ENCODE data around the gene ZNF780A.
"Not testable (repeated sequence)": the region's sequence is repeated elsewhere in the genome, so short reads cannot be mapped to it uniquely, and the experiment has no call there.

ZNF780A gene

DNA sequence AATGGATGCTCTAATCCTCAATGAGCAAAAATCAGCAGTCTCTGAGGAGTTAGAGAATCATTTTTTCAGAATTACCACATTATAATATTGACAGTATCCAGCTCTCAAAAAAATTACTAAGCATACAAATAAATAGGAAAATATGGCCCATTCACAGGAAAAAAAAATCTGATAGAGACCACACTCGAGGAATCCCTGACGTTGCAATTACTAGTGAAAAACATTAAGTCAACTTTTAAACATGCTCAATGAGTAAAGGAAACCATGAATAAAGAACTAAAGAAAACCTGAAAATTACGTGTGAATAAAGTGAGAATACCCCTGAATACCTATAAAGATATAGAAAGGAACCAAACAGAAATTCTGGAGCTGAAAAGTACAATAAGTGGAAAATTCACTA lies 38.7 kb upstream of the ZNF780A start:
- in situ Hi-C loops (cut with MboI; ENCODE audit: low pct_unique_long_range_greater_than_20kb, low sequenced_read_pairs, unreplicated experiment), result no loop called here
- DNase-seq (ENCODE audit: low spot score), result no peak
- TF ChIP-seq, protein P1, sequence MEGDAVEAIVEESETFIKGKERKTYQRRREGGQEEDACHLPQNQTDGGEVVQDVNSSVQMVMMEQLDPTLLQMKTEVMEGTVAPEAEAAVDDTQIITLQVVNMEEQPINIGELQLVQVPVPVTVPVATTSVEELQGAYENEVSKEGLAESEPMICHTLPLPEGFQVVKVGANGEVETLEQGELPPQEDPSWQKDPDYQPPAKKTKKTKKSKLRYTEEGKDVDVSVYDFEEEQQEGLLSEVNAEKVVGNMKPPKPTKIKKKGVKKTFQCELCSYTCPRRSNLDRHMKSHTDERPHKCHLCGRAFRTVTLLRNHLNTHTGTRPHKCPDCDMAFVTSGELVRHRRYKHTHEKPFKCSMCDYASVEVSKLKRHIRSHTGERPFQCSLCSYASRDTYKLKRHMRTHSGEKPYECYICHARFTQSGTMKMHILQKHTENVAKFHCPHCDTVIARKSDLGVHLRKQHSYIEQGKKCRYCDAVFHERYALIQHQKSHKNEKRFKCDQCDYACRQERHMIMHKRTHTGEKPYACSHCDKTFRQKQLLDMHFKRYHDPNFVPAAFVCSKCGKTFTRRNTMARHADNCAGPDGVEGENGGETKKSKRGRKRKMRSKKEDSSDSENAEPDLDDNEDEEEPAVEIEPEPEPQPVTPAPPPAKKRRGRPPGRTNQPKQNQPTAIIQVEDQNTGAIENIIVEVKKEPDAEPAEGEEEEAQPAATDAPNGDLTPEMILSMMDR (IDR thresholded peaks at IDR 0.05; ENCODE audit: extremely low read depth, insufficient read depth, missing control alignments), result no peak

DNA sequence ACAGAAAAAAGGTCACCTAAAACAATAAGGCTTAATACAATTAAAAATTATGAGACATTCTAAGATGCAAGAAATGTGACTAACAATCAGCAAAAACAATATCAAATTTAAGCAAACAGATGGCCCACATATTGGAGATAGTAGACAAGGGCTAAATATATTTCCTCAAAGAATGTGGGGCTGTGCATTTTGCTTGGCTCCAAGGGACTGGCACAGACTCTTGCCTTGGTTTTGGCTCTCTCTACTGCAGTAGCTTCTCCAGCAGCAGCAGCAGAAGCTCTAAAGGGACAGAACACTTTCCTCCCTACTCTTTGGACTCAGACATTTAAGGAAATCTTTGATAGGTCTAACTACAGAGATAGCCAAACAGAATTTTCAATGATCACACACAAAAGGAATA lies 38.2 kb upstream of the ZNF780A start:
- in situ Hi-C loops (cut with MboI; ENCODE audit: low pct_unique_long_range_greater_than_20kb, low sequenced_read_pairs, unreplicated experiment), result no loop called here
- no peak for DNase-seq (ENCODE audit: low spot score)
- TF ChIP-seq, protein P1 (IDR thresholded peaks at IDR 0.05; ENCODE audit: extremely low read depth, insufficient read depth, missing control alignments), result no peak

DNA sequence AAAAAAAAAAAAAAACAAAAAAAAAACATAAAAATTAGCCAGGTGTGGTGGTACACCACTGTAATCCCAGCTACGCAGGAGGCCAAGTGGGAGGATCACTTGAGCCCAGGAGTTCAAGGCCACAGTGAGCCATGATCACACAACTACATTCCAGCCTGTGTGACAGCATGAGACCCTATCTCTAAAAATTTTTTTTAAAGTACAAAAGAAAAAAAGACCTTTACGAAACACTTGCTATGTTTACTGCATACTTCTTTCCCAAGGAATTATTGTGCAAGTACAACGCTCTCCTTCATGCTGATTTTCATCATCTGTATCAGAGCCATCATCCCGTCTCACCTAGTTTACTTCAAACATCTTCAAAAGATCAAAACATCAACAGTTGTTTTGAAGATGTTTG lies 28.6 kb upstream of the ZNF780A start:
- TF ChIP-seq, protein P1 (IDR thresholded peaks at IDR 0.05; ENCODE audit: extremely low read depth, insufficient read depth, missing control alignments), result no peak
- in situ Hi-C loops (cut with MboI; ENCODE audit: low pct_unique_long_range_greater_than_20kb, low sequenced_read_pairs, unreplicated experiment), result no loop called here
- DNase-seq (ENCODE audit: low spot score), result no peak

DNA sequence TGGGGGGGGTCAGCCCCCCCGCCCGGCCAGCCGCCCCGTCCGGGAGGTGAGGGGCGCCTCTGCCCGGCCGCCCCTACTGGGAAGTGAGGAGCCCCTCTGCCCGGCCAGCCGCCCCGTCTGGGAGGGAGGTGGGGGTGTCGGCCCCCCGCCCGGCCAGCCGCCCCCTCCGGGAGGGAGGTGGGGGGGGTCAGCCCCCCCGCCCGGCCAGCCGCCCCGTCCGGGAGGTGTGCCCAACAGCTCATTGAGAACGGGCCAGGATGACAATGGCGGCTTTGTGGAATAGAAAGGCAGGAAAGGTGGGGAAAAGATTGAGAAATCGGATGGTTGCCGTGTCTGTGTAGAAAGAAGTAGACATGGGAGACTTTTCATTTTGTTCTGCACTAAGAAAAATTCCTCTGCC lies 27.9 kb upstream of the ZNF780A start:
- in situ Hi-C loops (cut with MboI; ENCODE audit: low pct_unique_long_range_greater_than_20kb, low sequenced_read_pairs, unreplicated experiment); DNase-seq (ENCODE audit: low spot score): not testable (repeated sequence)

DNA sequence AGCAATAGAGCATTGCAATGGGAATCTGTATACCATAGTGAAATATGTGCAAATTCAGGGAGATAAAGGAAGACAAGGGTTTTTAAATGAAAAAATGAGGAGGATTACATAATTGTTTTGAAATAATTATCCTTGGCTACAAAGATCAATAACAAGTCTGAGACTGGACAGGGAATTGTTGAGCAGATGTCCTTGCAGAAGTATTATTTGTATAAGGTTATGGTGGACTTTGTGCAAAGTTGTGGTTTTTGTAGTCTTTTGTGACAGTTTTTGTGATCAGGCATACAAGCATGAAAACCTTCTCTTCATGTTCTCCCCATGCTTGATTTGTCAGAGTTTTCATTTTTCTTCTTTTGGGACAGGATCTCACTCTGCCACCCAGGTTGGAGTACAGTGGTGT lies 25.3 kb upstream of the ZNF780A start:
- TF ChIP-seq, protein P1 (IDR thresholded peaks at IDR 0.05; ENCODE audit: extremely low read depth, insufficient read depth, missing control alignments), result no peak
- in situ Hi-C loops (cut with MboI; ENCODE audit: low pct_unique_long_range_greater_than_20kb, low sequenced_read_pairs, unreplicated experiment), result no loop called here
- DNase-seq (ENCODE audit: low spot score), result no peak

DNA sequence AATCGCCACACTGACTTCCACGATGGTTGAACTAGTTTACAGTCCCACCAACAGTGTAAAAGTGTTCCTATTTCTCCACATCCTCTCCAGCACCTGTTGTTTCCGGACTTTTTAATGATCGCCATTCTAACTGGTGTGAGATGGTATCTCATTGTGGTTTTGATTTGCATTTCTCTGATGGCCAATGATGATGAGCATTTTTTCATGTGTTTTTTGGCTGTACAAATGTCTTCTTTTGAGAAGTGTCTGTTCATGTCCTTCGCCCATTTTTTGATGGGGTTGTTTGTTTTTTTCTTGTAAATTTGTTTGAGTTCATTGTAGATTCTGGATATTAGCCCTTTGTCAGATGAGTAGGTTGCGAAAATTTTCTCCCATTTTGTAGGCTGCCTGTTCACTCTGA lies 23.4 kb upstream of the ZNF780A start:
- DNase-seq (ENCODE audit: low spot score); in situ Hi-C loops (cut with MboI; ENCODE audit: low pct_unique_long_range_greater_than_20kb, low sequenced_read_pairs, unreplicated experiment): not testable (repeated sequence)

DNA sequence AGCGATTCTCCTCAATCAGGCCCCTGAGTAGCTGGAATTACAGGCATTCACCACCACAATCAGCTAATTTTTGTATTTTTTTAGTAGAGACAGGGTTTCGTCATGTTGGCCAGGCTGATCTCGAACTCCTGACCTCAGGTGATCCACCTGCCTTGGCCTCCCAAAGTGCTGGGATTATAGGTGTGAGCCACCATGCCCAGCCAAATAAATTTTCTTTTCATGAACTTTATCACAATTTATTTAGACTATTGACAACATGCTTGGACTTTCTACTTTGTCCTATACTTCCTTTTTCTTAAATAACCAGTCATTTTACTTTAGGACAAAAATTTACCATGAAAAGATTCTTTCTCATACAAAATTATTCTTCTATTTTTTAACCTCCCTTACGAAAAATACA lies 21.5 kb upstream of the ZNF780A start:
- DNase-seq (ENCODE audit: low spot score); in situ Hi-C loops (cut with MboI; ENCODE audit: low pct_unique_long_range_greater_than_20kb, low sequenced_read_pairs, unreplicated experiment): not testable (repeated sequence)

DNA sequence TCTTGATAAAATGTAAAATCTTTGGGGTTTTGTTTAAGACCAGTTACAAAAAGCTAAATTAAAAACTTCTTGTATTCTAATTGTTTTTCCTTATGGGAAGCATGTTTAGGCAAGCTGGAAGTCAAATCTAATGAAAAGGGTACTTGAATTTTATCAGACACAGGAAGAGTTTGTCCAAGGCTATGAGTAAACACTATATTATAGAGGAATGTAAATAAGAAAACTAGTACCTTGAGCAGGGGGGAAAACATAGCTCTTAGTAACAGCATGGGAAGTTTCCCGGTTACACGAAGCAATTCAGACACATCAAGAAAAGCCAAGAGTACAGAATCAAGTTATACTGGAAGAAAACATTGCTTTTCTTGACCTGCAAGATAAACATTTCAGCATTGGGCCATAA lies 19.8 kb upstream of the ZNF780A start:
- TF ChIP-seq, protein P1 (IDR thresholded peaks at IDR 0.05; ENCODE audit: extremely low read depth, insufficient read depth, missing control alignments), result no peak
- in situ Hi-C loops (cut with MboI; ENCODE audit: low pct_unique_long_range_greater_than_20kb, low sequenced_read_pairs, unreplicated experiment), result no loop called here
- DNase-seq (ENCODE audit: low spot score), result no peak

Data from GM13977 (cell line).